ENCODE measurements around the gene LAMA3.
"Not testable (repeated sequence)": the region's sequence is repeated elsewhere in the genome, so short reads cannot be mapped to it uniquely, and the experiment has no call there.

Gene LAMA3

GRCh38 chr18:23703987-23704384, 14.7 kb downstream of the LAMA3 start:
- no peak overlapping the region for H3K4me3 ChIP-seq (ENCODE audit: low read length)
- no peak for TF ChIP-seq ZNF274 (IDR thresholded peaks at IDR 0.05; ENCODE audit: low read depth, low read length)

GRCh38 chr18:23704806-23705205, 15.6 kb downstream of the LAMA3 start:
- no peak for TF ChIP-seq ZNF274 (IDR thresholded peaks at IDR 0.05; ENCODE audit: low read depth, low read length)
- H3K4me3 ChIP-seq (ENCODE audit: low read length): no peak overlapping the region

GRCh38 chr18:23706971-23707640, 17.9 kb downstream of the LAMA3 start:
- no peak for TF ChIP-seq ZNF274 (IDR thresholded peaks at IDR 0.05; ENCODE audit: low read depth, low read length)

GRCh38 chr18:23710068-23710527, 20.8 kb downstream of the LAMA3 start:
- no peak for TF ChIP-seq ZNF274 (IDR thresholded peaks at IDR 0.05; ENCODE audit: low read depth, low read length)
- H3K4me3 ChIP-seq (ENCODE audit: low read length): no peak overlapping the region

More at GRCh38 chr18:23706971-23707640, 17.9 kb downstream of the LAMA3 start:
- H3K4me3 ChIP-seq (ENCODE audit: low read length): no peak overlapping the region

GRCh38 chr18:23710946-23711345, 21.7 kb downstream of the LAMA3 start:
- no peak overlapping the region for H3K4me3 ChIP-seq (ENCODE audit: low read length)
- TF ChIP-seq ZNF274 (IDR thresholded peaks at IDR 0.05; ENCODE audit: low read depth, low read length): no peak

GRCh38 chr18:23711426-23711825, 22.2 kb downstream of the LAMA3 start:
- H3K4me3 ChIP-seq (ENCODE audit: low read length): no peak overlapping the region
- no peak for TF ChIP-seq ZNF274 (IDR thresholded peaks at IDR 0.05; ENCODE audit: low read depth, low read length)

GRCh38 chr18:23712445-23712844, 23.2 kb downstream of the LAMA3 start:
- TF ChIP-seq ZNF274 (IDR thresholded peaks at IDR 0.05; ENCODE audit: low read depth, low read length): no peak

GRCh38 chr18:23714576-23714975, 25.3 kb downstream of the LAMA3 start:
- TF ChIP-seq ZNF274 (IDR thresholded peaks at IDR 0.05; ENCODE audit: low read depth, low read length): no peak
- H3K4me3 ChIP-seq (ENCODE audit: low read length): no peak overlapping the region

More at GRCh38 chr18:23712445-23712844, 23.2 kb downstream of the LAMA3 start:
- H3K4me3 ChIP-seq (ENCODE audit: low read length): no peak overlapping the region

- not testable (repeated sequence) for H3K4me3 ChIP-seq (ENCODE audit: low read length)
These were observed 26.8 kb downstream of the LAMA3 start for GRCh38 chr18:23716079-23716478.

GRCh38 chr18:23716516-23716915, 27.3 kb downstream of the LAMA3 start:
- H3K4me3 ChIP-seq (ENCODE audit: low read length): no peak overlapping the region
- TF ChIP-seq ZNF274 (IDR thresholded peaks at IDR 0.05; ENCODE audit: low read depth, low read length): no peak

- H3K4me3 ChIP-seq (ENCODE audit: low read length): no peak overlapping the region
- no peak for TF ChIP-seq ZNF274 (IDR thresholded peaks at IDR 0.05; ENCODE audit: low read depth, low read length)
These were observed 27.7 kb downstream of the LAMA3 start for GRCh38 chr18:23716966-23717365.

- no peak for TF ChIP-seq ZNF274 (IDR thresholded peaks at IDR 0.05; ENCODE audit: low read depth, low read length)
- H3K4me3 ChIP-seq (ENCODE audit: low read length): no peak overlapping the region
These were observed 29.0 kb downstream of the LAMA3 start for GRCh38 chr18:23718243-23718720.

- no peak overlapping the region for H3K4me3 ChIP-seq (ENCODE audit: low read length)
- TF ChIP-seq ZNF274 (IDR thresholded peaks at IDR 0.05; ENCODE audit: low read depth, low read length): no peak
These were observed 29.5 kb downstream of the LAMA3 start for GRCh38 chr18:23718731-23719130.

- TF ChIP-seq ZNF274 (IDR thresholded peaks at IDR 0.05; ENCODE audit: low read depth, low read length): no peak
- no peak overlapping the region for H3K4me3 ChIP-seq (ENCODE audit: low read length)
These were observed 30.5 kb downstream of the LAMA3 start for GRCh38 chr18:23719634-23720201.

GRCh38 chr18:23721696-23722480, 32.6 kb downstream of the LAMA3 start:
- H3K4me3 ChIP-seq (ENCODE audit: low read length): no peak overlapping the region
- TF ChIP-seq ZNF274 (IDR thresholded peaks at IDR 0.05; ENCODE audit: low read depth, low read length): no peak

All from GM08714 (cell line).